ENCODE data around the gene SORCS2.

DNA sequence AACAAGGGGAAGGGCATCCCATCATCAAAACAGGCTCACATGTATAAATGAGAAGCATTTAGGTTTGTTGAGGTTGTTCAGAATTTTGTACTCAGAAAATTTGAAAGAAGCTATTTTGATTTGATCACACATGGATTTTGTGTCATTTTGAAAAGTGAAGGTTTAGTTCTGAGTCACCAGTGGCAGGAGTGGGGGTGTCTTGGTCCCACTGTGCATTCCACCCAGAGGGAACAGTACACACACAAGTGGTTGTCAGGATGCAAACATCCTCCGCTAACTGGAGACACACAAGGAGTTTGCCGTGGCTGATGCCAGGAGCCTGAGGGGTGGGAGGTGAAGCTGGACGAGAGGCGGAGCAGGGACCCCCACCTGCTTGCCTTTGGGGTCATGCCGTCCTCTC lies 440.6 kb downstream of the SORCS2 start:
- TF ChIP-seq TAF1 (IDR thresholded peaks at IDR 0.05; ENCODE audit: borderline replicate concordance, insufficient read depth, low read length), result no peak
- TF ChIP-seq, protein P1, sequence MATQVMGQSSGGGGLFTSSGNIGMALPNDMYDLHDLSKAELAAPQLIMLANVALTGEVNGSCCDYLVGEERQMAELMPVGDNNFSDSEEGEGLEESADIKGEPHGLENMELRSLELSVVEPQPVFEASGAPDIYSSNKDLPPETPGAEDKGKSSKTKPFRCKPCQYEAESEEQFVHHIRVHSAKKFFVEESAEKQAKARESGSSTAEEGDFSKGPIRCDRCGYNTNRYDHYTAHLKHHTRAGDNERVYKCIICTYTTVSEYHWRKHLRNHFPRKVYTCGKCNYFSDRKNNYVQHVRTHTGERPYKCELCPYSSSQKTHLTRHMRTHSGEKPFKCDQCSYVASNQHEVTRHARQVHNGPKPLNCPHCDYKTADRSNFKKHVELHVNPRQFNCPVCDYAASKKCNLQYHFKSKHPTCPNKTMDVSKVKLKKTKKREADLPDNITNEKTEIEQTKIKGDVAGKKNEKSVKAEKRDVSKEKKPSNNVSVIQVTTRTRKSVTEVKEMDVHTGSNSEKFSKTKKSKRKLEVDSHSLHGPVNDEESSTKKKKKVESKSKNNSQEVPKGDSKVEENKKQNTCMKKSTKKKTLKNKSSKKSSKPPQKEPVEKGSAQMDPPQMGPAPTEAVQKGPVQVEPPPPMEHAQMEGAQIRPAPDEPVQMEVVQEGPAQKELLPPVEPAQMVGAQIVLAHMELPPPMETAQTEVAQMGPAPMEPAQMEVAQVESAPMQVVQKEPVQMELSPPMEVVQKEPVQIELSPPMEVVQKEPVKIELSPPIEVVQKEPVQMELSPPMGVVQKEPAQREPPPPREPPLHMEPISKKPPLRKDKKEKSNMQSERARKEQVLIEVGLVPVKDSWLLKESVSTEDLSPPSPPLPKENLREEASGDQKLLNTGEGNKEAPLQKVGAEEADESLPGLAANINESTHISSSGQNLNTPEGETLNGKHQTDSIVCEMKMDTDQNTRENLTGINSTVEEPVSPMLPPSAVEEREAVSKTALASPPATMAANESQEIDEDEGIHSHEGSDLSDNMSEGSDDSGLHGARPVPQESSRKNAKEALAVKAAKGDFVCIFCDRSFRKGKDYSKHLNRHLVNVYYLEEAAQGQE (IDR thresholded peaks at IDR 0.05; ENCODE audit: insufficient read depth in 1 of 2, low read depth in 2 of 2, low read length in 2 of 2), result no peak

Measured in PFSK-1 (cell line).